CD4-positive, alpha-beta T cell treated with Interleukin-21 for 1 hour (primary cell): ENCODE measurements around the gene RMRP.
A peak's percentile ranks its signal among the peaks of the same experiment; 100 is the strongest.
"Not testable (repeated sequence)": the region's sequence is repeated elsewhere in the genome, so short reads cannot be mapped to it uniquely, and the experiment has no call there.

ENCODE experiments used
- DNase-seq: peaks from one replicate; pipeline ENCODE4 v3.0.0-alpha.2; 2020

Gene RMRP

GRCh38 chr9:35640431-35640830 lies 17.4 kb downstream of the RMRP start:
- DNase-seq, result not testable (repeated sequence)

GRCh38 chr9:35639631-35640030 lies 18.2 kb downstream of the RMRP start:
- DNase-seq, result no peak

GRCh38 chr9:35639225-35639624 lies 18.6 kb downstream of the RMRP start:
- not testable (repeated sequence) for DNase-seq

DNA sequence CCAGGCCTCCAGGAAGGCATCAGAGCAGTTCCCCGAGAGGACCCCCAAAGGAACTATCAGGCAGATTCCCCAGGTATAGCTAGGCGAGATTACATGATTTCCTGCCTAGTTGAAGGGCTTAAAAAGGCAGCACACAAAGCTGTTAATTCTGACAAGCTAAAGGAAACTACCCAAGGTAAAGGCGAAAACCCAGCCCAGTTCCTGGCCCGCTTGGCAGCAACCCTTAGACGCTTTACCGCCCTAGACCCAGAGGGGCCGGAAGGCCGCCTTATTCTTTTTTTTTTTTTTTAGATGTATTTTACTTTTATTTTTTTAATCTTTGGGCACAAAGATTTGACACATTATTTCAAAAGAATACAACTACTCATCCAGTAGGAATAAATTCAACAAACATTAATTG lies 19.1 kb downstream of the RMRP start:
- DNase-seq, result peak; percentile 62

DNA sequence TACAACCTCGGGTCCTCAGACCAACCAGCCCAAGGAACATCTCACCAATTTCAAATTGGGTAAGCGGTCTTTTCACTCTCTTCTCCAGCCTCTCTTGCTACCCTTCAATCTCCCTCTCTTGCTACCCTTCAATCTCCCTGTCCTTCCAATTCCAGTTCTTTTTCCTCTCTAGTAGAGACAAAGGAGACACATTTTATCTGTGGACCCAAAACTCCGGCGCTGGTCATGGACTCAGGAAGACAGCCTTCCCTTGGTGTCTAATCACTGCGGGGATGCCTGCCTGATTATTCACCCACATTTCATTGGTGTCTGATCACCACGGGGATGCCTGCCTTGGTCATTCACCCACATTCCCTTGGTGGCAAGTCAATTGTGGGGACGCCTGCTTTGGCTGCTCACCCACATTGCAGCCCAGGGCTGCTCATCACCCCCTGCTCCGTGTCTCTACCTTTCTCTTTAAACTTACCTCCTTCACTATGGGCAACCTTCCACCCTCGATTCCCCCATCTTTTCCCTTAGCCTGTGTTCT lies 20.3 kb downstream of the RMRP start:
- DNase-seq, result not testable (repeated sequence)

GRCh38 chr9:35636877-35637246 lies 21.0 kb downstream of the RMRP start:
- DNase-seq, result not testable (repeated sequence)

GRCh38 chr9:35636135-35636876 lies 21.5 kb downstream of the RMRP start:
- no peak for DNase-seq

DNA sequence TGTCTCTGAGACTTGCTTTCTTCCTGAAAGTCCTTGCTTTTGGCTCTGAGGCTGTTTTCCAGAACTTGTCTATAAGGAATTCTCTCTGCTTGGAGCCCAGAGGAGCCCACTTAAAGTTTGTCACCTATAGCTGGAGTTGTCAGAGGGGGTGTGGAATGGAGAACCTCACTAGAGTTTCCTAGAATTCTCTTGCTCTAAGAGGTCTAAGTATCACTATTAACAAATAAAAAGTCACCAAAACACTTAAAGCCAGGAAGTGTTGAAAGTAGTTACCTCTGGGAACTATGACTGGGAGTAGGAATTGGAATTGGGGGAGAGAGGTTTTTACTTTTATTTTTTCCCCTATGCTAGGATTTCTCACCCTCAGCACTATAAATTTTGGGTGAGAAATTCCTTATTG lies 22.1 kb downstream of the RMRP start:
- no peak for DNase-seq

DNA sequence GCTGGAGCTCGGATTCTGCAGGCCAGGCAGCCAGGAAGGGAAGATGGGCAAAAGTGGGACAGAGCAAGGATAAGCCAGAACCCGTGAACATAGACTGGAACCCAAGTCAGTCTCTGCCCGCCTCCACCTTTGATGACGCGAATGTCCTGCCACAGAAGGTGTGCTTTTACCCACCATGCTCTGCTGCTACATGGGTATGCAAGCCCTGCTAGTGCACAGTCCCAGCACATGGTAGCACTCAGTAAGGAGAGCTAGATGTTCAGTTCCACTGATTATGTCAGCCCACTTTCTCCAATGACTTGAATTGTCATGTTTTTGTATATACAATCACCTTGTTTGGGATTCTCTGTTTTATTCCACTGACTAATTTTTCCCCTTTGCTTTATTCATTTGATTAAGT lies 28.2 kb downstream of the RMRP start:
- no peak for DNase-seq

- DNase-seq, result no peak
Measured at GRCh38 chr9:35628389-35628991, 29.3 kb downstream of the RMRP start.

DNA sequence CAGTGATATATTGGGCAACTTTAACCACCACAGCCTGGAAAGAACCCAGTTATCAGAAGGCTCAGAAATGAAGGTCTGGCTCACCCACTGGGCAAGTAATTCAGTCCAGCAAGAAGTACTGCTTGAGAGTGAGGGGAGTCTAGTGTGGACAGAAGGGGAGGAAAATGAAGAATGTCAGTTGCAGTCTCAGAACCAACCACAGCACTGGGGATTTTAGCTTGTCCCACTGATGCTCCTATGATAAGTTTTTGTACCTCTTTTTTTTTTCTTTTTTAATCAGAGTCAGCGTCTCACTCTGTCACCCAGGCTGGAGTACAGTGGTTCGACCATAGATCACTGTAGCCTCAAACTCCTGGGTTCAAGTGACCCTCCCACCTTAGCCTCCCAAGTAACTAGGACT lies 30.2 kb downstream of the RMRP start:
- DNase-seq, result no peak

- no peak for DNase-seq
Measured at GRCh38 chr9:35619800-35620158, 38.0 kb downstream of the RMRP start.

DNA sequence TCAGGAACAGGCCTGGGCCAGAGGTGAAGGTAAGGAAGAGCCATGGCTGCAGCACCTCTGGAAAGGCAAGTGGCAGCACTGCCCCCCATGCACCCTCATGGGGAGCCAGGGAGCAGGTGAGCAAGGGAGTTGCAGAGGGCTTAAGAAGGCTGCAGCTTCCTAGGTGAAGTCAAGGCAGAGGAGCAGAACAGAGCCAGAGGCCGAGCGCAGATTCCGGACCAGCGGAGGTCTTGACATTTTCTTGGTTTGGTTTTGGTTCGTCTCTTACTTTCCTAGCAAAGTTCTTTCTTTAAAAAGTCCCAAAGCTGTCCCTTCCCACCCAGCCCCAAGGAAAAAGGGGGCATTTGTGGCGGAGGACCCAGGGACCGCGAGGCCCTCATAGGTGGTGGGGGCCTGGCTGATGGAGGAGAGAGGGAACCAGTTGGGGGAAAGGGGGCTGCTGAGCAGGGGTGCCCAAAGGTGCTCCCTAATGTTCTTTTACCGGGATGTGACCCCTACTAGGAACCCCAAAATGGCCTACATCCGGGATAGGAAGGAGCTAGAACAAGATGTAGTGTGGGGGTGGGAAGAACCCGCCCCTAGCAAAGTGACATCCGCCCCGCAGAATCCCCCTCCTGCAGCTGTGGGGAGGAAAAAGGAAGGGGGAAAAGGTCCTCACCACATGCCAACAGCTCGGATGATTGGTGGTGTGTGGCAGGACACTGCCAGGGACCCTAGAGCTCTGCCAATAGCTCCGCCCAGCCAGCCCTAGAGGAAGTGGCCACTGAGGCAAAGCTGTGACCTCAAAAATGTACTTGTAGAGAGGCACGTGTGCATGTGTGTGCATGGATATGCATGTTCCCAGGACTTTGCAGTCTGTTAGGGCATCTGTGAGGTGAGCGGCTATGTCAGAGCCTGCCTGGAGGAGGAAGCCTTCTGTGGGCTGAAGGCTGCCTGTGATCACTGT lies 38.7 kb downstream of the RMRP start:
- peak; percentile 68 for DNase-seq

- DNase-seq, result no peak
Measured at GRCh38 chr9:35618325-35618727, 39.5 kb downstream of the RMRP start, which contains the start of gene CD72. Gene CD72, minus strand, starts transcription at chr9:35618413. Its CDS starts 110 bp downstream, at chr9:35618303.

DNA sequence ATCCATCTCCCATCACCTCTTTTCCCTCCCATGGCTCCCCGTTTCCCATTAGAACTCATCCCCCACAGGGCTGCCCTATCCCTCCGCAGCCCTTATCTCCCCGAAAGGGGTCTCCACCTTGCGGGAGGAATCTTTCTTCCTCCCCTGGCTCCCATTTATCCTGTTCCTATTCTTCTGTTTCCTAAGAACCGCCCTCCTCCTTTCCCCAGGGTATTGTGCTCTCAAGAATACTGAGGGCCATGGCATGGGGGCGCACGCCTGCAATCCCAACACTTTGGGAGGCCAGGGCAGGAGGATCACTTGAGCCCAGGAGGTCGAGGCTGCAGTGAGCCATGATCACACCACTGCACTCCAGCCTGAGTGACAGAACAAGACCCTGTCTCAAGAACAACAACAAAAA lies 40.3 kb downstream of the RMRP start:
- no peak for DNase-seq

DNA sequence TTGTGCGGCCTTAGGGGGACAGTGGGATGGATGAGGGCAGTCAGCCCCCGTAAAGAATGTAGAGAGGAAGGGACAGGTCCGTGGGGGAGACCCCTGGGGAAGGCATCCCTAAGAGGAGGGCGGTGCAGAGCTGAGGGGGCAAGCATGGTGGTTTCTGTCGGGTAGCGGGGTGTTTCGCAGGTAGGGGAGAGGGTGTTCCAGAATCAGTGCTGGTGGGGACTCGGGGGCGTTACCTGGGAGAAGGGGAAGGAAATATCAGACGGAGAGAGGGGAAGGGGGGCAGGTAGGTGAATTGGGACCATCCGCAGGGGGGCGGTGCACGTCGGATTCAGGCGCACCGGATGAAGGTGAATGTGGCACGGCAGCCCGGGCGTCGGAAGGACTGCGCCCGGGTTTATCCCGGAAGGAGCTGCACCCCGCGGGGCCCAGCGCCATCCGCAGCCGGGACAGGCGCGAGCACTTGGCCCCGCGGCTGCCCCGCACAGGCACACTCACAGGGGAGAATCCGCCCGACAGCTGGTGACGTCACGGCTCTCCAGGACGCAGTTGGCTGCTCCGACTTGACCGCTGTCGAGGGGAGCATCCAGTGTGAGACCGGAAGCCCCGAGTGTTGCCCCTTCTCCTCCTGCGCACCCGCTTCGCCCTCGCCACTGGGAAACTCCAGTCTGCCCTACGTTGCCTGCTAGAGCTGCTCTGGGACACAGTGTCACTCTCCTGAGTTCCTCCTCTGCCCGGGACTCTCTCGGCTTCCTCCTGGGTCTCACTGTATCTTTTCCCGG lies 40.9 kb downstream of the RMRP start:
- peak; percentile 83 for DNase-seq

GRCh38 chr9:35615981-35616680 lies 41.7 kb downstream of the RMRP start:
- no peak for DNase-seq

DNA sequence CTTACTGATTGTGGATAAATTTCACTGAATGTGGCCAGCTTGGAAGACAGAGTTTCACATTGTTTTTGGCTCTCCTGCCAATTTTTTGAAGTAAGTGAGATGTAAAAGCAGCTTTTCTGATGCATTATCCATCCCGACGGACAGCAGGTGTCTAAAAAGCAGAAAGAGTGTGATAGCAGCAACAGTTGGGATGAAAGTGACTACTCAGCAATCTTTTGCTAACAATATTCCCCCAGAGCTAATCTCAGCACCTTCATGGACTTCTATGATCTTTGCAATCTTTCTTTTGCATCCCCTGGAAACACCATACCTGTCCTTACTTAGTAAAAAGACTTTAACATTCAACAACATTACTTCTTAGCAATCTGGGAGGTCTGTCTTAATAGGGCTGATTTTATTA lies 45.0 kb downstream of the RMRP start:
- no peak for DNase-seq

DNA sequence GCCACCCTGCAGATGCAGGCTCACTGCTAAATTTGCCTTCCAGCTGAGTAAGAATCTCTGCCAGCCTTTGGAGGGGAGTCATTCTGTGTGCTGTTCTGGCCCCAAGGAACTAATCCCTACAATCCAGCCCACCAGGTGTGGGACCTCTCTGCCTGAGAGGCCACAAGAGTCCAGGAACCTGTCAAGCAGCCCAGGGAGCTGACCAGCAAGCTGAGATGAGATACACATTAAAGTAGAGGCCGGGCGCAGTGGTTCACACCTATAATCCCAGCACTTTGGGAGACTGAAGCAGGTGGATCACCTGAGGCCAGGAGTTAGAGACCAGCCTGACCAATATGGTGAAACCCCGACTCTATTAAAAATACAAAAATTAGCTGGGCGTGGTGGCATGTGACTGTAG lies 45.8 kb downstream of the RMRP start:
- not testable (repeated sequence) for DNase-seq

GRCh38 chr9:35611230-35611797 lies 46.5 kb downstream of the RMRP start:
- peak; percentile 69 for DNase-seq

DNA sequence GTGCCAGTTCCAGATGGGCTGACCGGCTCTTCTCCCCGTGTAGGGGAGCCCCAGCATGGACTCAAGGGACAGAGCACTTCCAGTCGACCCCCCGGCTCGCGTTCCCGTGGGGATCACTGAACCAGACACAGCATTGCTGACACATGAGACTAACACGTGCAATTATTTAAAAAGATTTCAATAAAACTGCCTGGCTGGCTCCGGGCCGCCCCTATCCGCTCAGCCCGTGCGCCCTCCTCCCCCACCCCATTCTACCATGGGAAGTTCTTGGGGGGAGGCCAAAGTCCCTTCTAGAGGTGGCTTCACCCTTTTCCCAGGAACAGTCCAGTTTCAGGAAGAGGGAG lies 48.0 kb downstream of the RMRP start:
- no peak for DNase-seq
